Right atrium auricular region (tissue), 2 donors: Measurements from ENCODE around the gene SLC6A4. TPM values are rescaled to one million over a fixed set of nuclear protein-coding genes. Genes with fewer than 3 reads are reported as not detected.

ENCODE experiments used
- DNase-seq: peaks from one replicate; pipeline ENCODE4 v3.0.0-alpha.2; 2019; ENCODE audit warnings: low spot score
- H3K27ac ChIP-seq, 2 donors: fragments of 200-600 bp; sonication (generic); 1 replicate in 1 of 2; 2 replicates in 1 of 2; pipeline ENCODE4 v1.5.1; 2016 to 2019
- H3K27me3 ChIP-seq, 2 donors: fragments of 200-600 bp; sonication (generic); one replicate each; pipeline versions ENCODE4 v1.5.1 to v1.6.0; 2017 to 2019
- H3K36me3 ChIP-seq: fragments of 200-600 bp; sonication (generic); one replicate; pipeline ENCODE4 v1.5.1; 2016
- H3K4me1 ChIP-seq, 2 donors: fragments of 200-600 bp; sonication (generic); one replicate each; pipeline versions ENCODE4 v1.5.1 to v1.6.0; 2017 to 2019
- H3K4me3 ChIP-seq, 2 donors: fragments of 200-600 bp; sonication (generic); 1 replicate in 1 of 2; 2 replicates in 1 of 2; pipeline ENCODE4 v1.5.1; 2017 to 2019; ENCODE audit warnings: mild to moderate bottlenecking in 1 of 2, moderate library complexity in 1 of 2
- H3K9me3 ChIP-seq, 2 donors: fragments of 200-600 bp; sonication (generic); one replicate each; pipeline ENCODE4 v1.5.1; 2019
- CTCF ChIP-seq, 2 donors: fragments of 200-600 bp; sonication (generic); IDR thresholded peaks; one replicate each; pipeline ENCODE4 v1.5.1; 2019; ENCODE audit warnings: antibody characterized with exemption in 2 of 2
- total RNA-seq, 2 donors: library from RNA; depleted of rRNA; stranded (reverse); fragments of >200 nt; gene quantifications; one replicate each; pipeline ENCODE4 v1.1.0, GENCODE V29; 2016

Gene SLC6A4
- total RNA-seq, 2 donors from 2014 or later: 2.0 to 7.0 TPM

- Histone ChIP-seq H3K27me3 (no peaks in the 10 kb centered on the region), H3K36me3 (peaks cover 23% of the 10 kb centered on the region), H3K4me3 (no peak overlapping the region), H3K9me3 (no peaks in the 10 kb centered on the region), H3K4me1 (peaks cover 0 to 5% of the 10 kb centered on the region in 2 donors), H3K27ac (no peak overlapping the region)
- no peak for DNase-seq
- TF ChIP-seq CTCF (IDR thresholded peaks at IDR 0.05): no peak
Observed at GRCh38 chr17:30244853-30245385, 9.4 kb upstream of the SLC6A4 start.

- Histone ChIP-seq H3K36me3 (peaks cover 10% of the 10 kb centered on the region), H3K4me1 (no peaks in the 10 kb centered on the region), H3K9me3 (no peaks in the 10 kb centered on the region), H3K27me3 (no peaks in the 10 kb centered on the region), H3K27ac (no peak overlapping the region), H3K4me3 (no peak overlapping the region)
- TF ChIP-seq CTCF (IDR thresholded peaks at IDR 0.05): no peak
- peak; percentile 16 for DNase-seq
Observed at GRCh38 chr17:30243568-30243967, 8.1 kb upstream of the SLC6A4 start.

GRCh38 chr17:30243002-30243401 is 7.5 kb upstream of the SLC6A4 start:
- Histone ChIP-seq H3K9me3 (no peaks in the 10 kb centered on the region), H3K27me3 (no peaks in the 10 kb centered on the region), H3K4me1 (no peaks in the 10 kb centered on the region), H3K36me3 (peaks cover 5% of the 10 kb centered on the region), H3K27ac (no peak overlapping the region), H3K4me3 (no peak overlapping the region)
- DNase-seq: no peak
- no peak for TF ChIP-seq CTCF (IDR thresholded peaks at IDR 0.05)

GRCh38 chr17:30241051-30241450 is 5.6 kb upstream of the SLC6A4 start:
- Histone ChIP-seq H3K27ac (no peak overlapping the region), H3K36me3 (no peaks in the 10 kb centered on the region), H3K4me3 (no peak overlapping the region), H3K27me3 (no peaks in the 10 kb centered on the region), H3K9me3 (no peaks in the 10 kb centered on the region), H3K4me1 (peaks cover 0 to 17% of the 10 kb centered on the region in 2 donors)
- no peak for TF ChIP-seq CTCF (IDR thresholded peaks at IDR 0.05)
- peak; percentile 49 for DNase-seq

GRCh38 chr17:30240177-30240576 is 4.7 kb upstream of the SLC6A4 start:
- Histone ChIP-seq H3K4me3 (no peak overlapping the region), H3K9me3 (no peaks in the 10 kb centered on the region), H3K27me3 (peaks cover 0 to 8% of the 10 kb centered on the region in 2 donors), H3K4me1 (peaks cover 0 to 26% of the 10 kb centered on the region in 2 donors), H3K27ac (no peak overlapping the region), H3K36me3 (no peaks in the 10 kb centered on the region)
- TF ChIP-seq CTCF (IDR thresholded peaks at IDR 0.05): no peak
- peak; percentile 21 for DNase-seq

- Histone ChIP-seq H3K27me3 (peaks cover 0 to 9% of the 10 kb centered on the region in 2 donors), H3K9me3 (no peaks in the 10 kb centered on the region), H3K36me3 (no peaks in the 10 kb centered on the region), H3K27ac (no peak overlapping the region), H3K4me1 (peaks cover 0 to 29% of the 10 kb centered on the region in 2 donors), H3K4me3 (no peak overlapping the region)
- DNase-seq: no peak
- TF ChIP-seq CTCF (IDR thresholded peaks at IDR 0.05): no peak
Observed at GRCh38 chr17:30239089-30239462, 3.6 kb upstream of the SLC6A4 start.
